ENCODE results near the gene DDX6. TPM values are rescaled to one million over a fixed set of nuclear protein-coding genes. Genes with fewer than 3 reads are reported as not detected.
"Not testable (repeated sequence)": the region's sequence is repeated elsewhere in the genome, so short reads cannot be mapped to it uniquely, and the experiment has no call there.

DDX6 gene
- total and polyA plus RNA-seq, 4 donors, result 19.9 to 209 (median 61.7) TPM

- Histone ChIP-seq H3K9ac (ENCODE audit: insufficient read depth in 1 of 2, low read length in 2 of 2) (no peak overlapping the region), H3K27me3 (ENCODE audit: control insufficient read depth in 3 of 3, insufficient read depth in 3 of 3, low read length in 2 of 3) (no peaks in the 10 kb centered on the region), H3K9me3 (ENCODE audit: control insufficient read depth in 4 of 4, insufficient read depth in 3 of 4, low read length in 3 of 4) (no peaks in the 10 kb centered on the region), H3K4me3 (no peak overlapping the region), H3K36me3 (ENCODE audit: control insufficient read depth in 4 of 4, insufficient read depth in 4 of 4, low read length in 4 of 4) (peaks cover 7 to 26% (median 16%) of the 10 kb centered on the region in 4 donors), H3K27ac (ENCODE audit: low read depth in 1 of 2, low read length in 1 of 2) (no peak overlapping the region), H3K4me1 (ENCODE audit: control insufficient read depth in 5 of 5, insufficient read depth in 5 of 5, low read length in 5 of 5) (peaks cover 0 to 24% (median 0%) of the 10 kb centered on the region in 5 donors)
- whole genome bisulfite sequencing, 2 donors, result 65 to 82% methylated on average over 2 to 3 of the region's 3 CpGs
- TF ChIP-seq CTCF (IDR thresholded peaks at IDR 0.05; ENCODE audit: control extremely low read depth, extremely low read depth), result no peak
- no peak for DNase-seq
- no peak for ATAC-seq (ENCODE audit: insufficient read depth, low FRiP score)
These were observed 22.3 kb downstream of the DDX6 start for GRCh38 chr11:118768690-118769089.

- Histone ChIP-seq H3K4me3 (no peak overlapping the region), H3K27me3 (ENCODE audit: control insufficient read depth in 3 of 3, insufficient read depth in 3 of 3, low read length in 2 of 3) (no peaks in the 10 kb centered on the region), H3K9ac (ENCODE audit: insufficient read depth in 1 of 2, low read length in 2 of 2) (no peak overlapping the region), H3K4me1 (ENCODE audit: control insufficient read depth in 5 of 5, insufficient read depth in 5 of 5, low read length in 5 of 5) (peaks cover 0 to 16% (median 0%) of the 10 kb centered on the region in 5 donors), H3K36me3 (ENCODE audit: control insufficient read depth in 4 of 4, insufficient read depth in 4 of 4, low read length in 4 of 4) (peaks cover 16 to 29% (median 21%) of the 10 kb centered on the region in 4 donors), H3K9me3 (ENCODE audit: control insufficient read depth in 4 of 4, insufficient read depth in 3 of 4, low read length in 3 of 4) (no peaks in the 10 kb centered on the region), H3K27ac (ENCODE audit: low read depth in 1 of 2, low read length in 1 of 2) (no peak overlapping the region)
- DNase-seq (no peak), ATAC-seq (ENCODE audit: insufficient read depth, low FRiP score) (no peak)
- WGBS, 2 donors, result 94 to 97% methylated on average over 4 of the region's 4 CpGs
- no peak for TF ChIP-seq CTCF (IDR thresholded peaks at IDR 0.05; ENCODE audit: control extremely low read depth, extremely low read depth)
These were observed 24.9 kb downstream of the DDX6 start for GRCh38 chr11:118766035-118766434.

- not testable (repeated sequence) for H3K9ac ChIP-seq (ENCODE audit: insufficient read depth in 1 of 2, low read length in 2 of 2); H3K27me3 ChIP-seq (ENCODE audit: control insufficient read depth in 3 of 3, insufficient read depth in 3 of 3, low read length in 2 of 3); H3K27ac ChIP-seq (ENCODE audit: low read depth in 1 of 2, low read length in 1 of 2); DNase-seq; H3K9me3 ChIP-seq (ENCODE audit: control insufficient read depth in 4 of 4, insufficient read depth in 3 of 4, low read length in 3 of 4); ATAC-seq (ENCODE audit: insufficient read depth, low FRiP score); H3K4me3 ChIP-seq
- WGBS, 2 donors, result 82 to 93% methylated on average over 6 of the region's 6 CpGs
- H3K36me3 ChIP-seq (ENCODE audit: control insufficient read depth in 4 of 4, insufficient read depth in 4 of 4, low read length in 4 of 4), result peaks cover 19 to 31% (median 24%) of the 10 kb centered on the region in 4 donors
- H3K4me1 ChIP-seq (ENCODE audit: control insufficient read depth in 5 of 5, insufficient read depth in 5 of 5, low read length in 5 of 5), result peaks cover 0 to 12% (median 0%) of the 10 kb centered on the region in 5 donors
These were observed 25.8 kb downstream of the DDX6 start for GRCh38 chr11:118765095-118765691.

GRCh38 chr11:118763041-118763440 is 27.9 kb downstream of the DDX6 start:
- Histone ChIP-seq H3K9ac (ENCODE audit: insufficient read depth in 1 of 2, low read length in 2 of 2) (no peak overlapping the region), H3K27ac (ENCODE audit: low read depth in 1 of 2, low read length in 1 of 2) (no peak overlapping the region), H3K36me3 (ENCODE audit: control insufficient read depth in 4 of 4, insufficient read depth in 4 of 4, low read length in 4 of 4) (peaks cover 29 to 48% (median 35%) of the 10 kb centered on the region in 4 donors), H3K4me1 (ENCODE audit: control insufficient read depth in 5 of 5, insufficient read depth in 5 of 5, low read length in 5 of 5) (no peaks in the 10 kb centered on the region), H3K27me3 (ENCODE audit: control insufficient read depth in 3 of 3, insufficient read depth in 3 of 3, low read length in 2 of 3) (no peaks in the 10 kb centered on the region), H3K4me3 (no peak overlapping the region), H3K9me3 (ENCODE audit: control insufficient read depth in 4 of 4, insufficient read depth in 3 of 4, low read length in 3 of 4) (no peaks in the 10 kb centered on the region)
- TF ChIP-seq CTCF (IDR thresholded peaks at IDR 0.05; ENCODE audit: control extremely low read depth, extremely low read depth), result no peak
- 79 to 86% methylated on average over 2 of the region's 2 CpGs for WGBS, 2 donors
- no peak for ATAC-seq (ENCODE audit: insufficient read depth, low FRiP score)
- no peak for DNase-seq

GRCh38 chr11:118761981-118762380 is 29.0 kb downstream of the DDX6 start:
- H3K9ac ChIP-seq (ENCODE audit: insufficient read depth in 1 of 2, low read length in 2 of 2); H3K4me3 ChIP-seq; H3K4me1 ChIP-seq (ENCODE audit: control insufficient read depth in 5 of 5, insufficient read depth in 5 of 5, low read length in 5 of 5); H3K9me3 ChIP-seq (ENCODE audit: control insufficient read depth in 4 of 4, insufficient read depth in 3 of 4, low read length in 3 of 4); ATAC-seq (ENCODE audit: insufficient read depth, low FRiP score); DNase-seq; H3K27ac ChIP-seq (ENCODE audit: low read depth in 1 of 2, low read length in 1 of 2); H3K27me3 ChIP-seq (ENCODE audit: control insufficient read depth in 3 of 3, insufficient read depth in 3 of 3, low read length in 2 of 3): not testable (repeated sequence)
- H3K36me3 ChIP-seq (ENCODE audit: control insufficient read depth in 4 of 4, insufficient read depth in 4 of 4, low read length in 4 of 4), result peaks cover 32 to 50% (median 35%) of the 10 kb centered on the region in 4 donors
- WGBS, 2 donors, result 95 to 96% methylated on average over 10 of the region's 10 CpGs
